ENCODE measurements around the gene TH. TPM values are rescaled to one million over a fixed set of nuclear protein-coding genes. Genes with fewer than 3 reads are reported as not detected.

TH gene
- total RNA-seq, 2 experiments from 2014 or later = not detected

GRCh38 chr11:2207773-2208621, 36.4 kb upstream of the TH start:
- no peaks in the 10 kb centered on the region for H3K4me1 ChIP-seq (ENCODE audit: insufficient read depth, low read length, poor library complexity, severe bottlenecking)
- no peaks in the 10 kb centered on the region for H3K36me3 ChIP-seq (ENCODE audit: insufficient read depth, low read length)
- no peaks in the 10 kb centered on the region for H3K9me3 ChIP-seq (ENCODE audit: low read length)
- no peak for DNase-seq (ENCODE audit: low spot score)
- TF ChIP-seq CTCF (conservative IDR thresholded peaks at IDR 0.05; ENCODE audit: low read length) (no peak), EZH2phosphoT487 (IDR thresholded peaks at IDR 0.05; ENCODE audit: borderline replicate concordance, low read depth, low read length) (no peak)
- no peak overlapping the region for H3K4me3 ChIP-seq (ENCODE audit: low read depth, low read length, poor library complexity, severe bottlenecking)
- POLR2A ChIA-PET = no interaction called here
- H3K79me2 ChIP-seq (ENCODE audit: insufficient read depth, low read depth, low read length) = no peaks in the 10 kb centered on the region
- no peak overlapping the region for H2AFZ ChIP-seq (ENCODE audit: low read length)
- no TSS peak for BruUV-seq (replicated peaks)
- CTCF ChIA-PET (ENCODE audit: unreplicated experiment) = no interaction called here
- no peaks in the 10 kb centered on the region for H4K20me1 ChIP-seq (ENCODE audit: insufficient read depth, low read length)
- no peaks in the 10 kb centered on the region for H3K9me2 ChIP-seq (ENCODE audit: insufficient read depth, low read length)
- no peak overlapping the region for H3K27ac ChIP-seq (ENCODE audit: low read depth, low read length, poor library complexity, severe bottlenecking)
- intact Hi-C loops (cut with micrococcal nuclease; ENCODE audit: unreplicated experiment) = no loop called here
- H3K4me2 ChIP-seq (ENCODE audit: low read length) = no peak overlapping the region

GRCh38 chr11:2207212-2207611, 35.6 kb upstream of the TH start:
- BruUV-seq (replicated peaks) = no TSS peak
- Histone ChIP-seq H3K27ac (ENCODE audit: low read depth, low read length, poor library complexity, severe bottlenecking) (no peak overlapping the region), H3K9me2 (ENCODE audit: insufficient read depth, low read length) (no peaks in the 10 kb centered on the region), H2AFZ (ENCODE audit: low read length) (no peak overlapping the region), H3K9me3 (ENCODE audit: low read length) (no peaks in the 10 kb centered on the region), H3K4me3 (ENCODE audit: low read depth, low read length, poor library complexity, severe bottlenecking) (no peak overlapping the region), H3K79me2 (ENCODE audit: insufficient read depth, low read depth, low read length) (no peaks in the 10 kb centered on the region), H4K20me1 (ENCODE audit: insufficient read depth, low read length) (no peaks in the 10 kb centered on the region), H3K36me3 (ENCODE audit: insufficient read depth, low read length) (no peaks in the 10 kb centered on the region), H3K4me2 (ENCODE audit: low read length) (no peak overlapping the region), H3K4me1 (ENCODE audit: insufficient read depth, low read length, poor library complexity, severe bottlenecking) (peaks cover 3% of the 10 kb centered on the region)
- no peak for TF ChIP-seq CTCF (conservative IDR thresholded peaks at IDR 0.05; ENCODE audit: low read length)
- TF ChIP-seq EZH2phosphoT487 (IDR thresholded peaks at IDR 0.05; ENCODE audit: borderline replicate concordance, low read depth, low read length) = no peak
- POLR2A ChIA-PET = interaction anchor here (0.7 kb wide), 1 partner anchor 88 kb away, joined by 5 read pairs; no protein-coding TSS in a partner anchor
- intact Hi-C loops (cut with micrococcal nuclease; ENCODE audit: unreplicated experiment) = no loop called here
- CTCF ChIA-PET (ENCODE audit: unreplicated experiment) = no interaction called here
- DNase-seq (ENCODE audit: low spot score) = no peak

GRCh38 chr11:2205981-2206690, 34.5 kb upstream of the TH start:
- no peak overlapping the region for H3K27ac ChIP-seq (ENCODE audit: low read depth, low read length, poor library complexity, severe bottlenecking)
- no peaks in the 10 kb centered on the region for H4K20me1 ChIP-seq (ENCODE audit: insufficient read depth, low read length)
- H3K4me1 ChIP-seq (ENCODE audit: insufficient read depth, low read length, poor library complexity, severe bottlenecking) = peaks cover 3% of the 10 kb centered on the region
- ChIA-PET POLR2A (no interaction called here), CTCF (ENCODE audit: unreplicated experiment) (no interaction called here)
- DNase-seq (ENCODE audit: low spot score) = no peak
- no peak overlapping the region for H3K4me3 ChIP-seq (ENCODE audit: low read depth, low read length, poor library complexity, severe bottlenecking)
- no peaks in the 10 kb centered on the region for H3K36me3 ChIP-seq (ENCODE audit: insufficient read depth, low read length)
- H3K79me2 ChIP-seq (ENCODE audit: insufficient read depth, low read depth, low read length) = no peaks in the 10 kb centered on the region
- intact Hi-C loops (cut with micrococcal nuclease; ENCODE audit: unreplicated experiment) = no loop called here
- H3K4me2 ChIP-seq (ENCODE audit: low read length) = no peak overlapping the region
- TF ChIP-seq EZH2phosphoT487 (IDR thresholded peaks at IDR 0.05; ENCODE audit: borderline replicate concordance, low read depth, low read length) (no peak), CTCF (conservative IDR thresholded peaks at IDR 0.05; ENCODE audit: low read length) (no peak)
- no peak overlapping the region for H2AFZ ChIP-seq (ENCODE audit: low read length)
- no peaks in the 10 kb centered on the region for H3K9me2 ChIP-seq (ENCODE audit: insufficient read depth, low read length)
- no TSS peak for BruUV-seq (replicated peaks)
- no peaks in the 10 kb centered on the region for H3K9me3 ChIP-seq (ENCODE audit: low read length)

All from OCI-LY7 (cell line).